NCI-H1417 treated with DMSO at 0.1 percent for 48 hours (cell line): ENCODE results near the gene TNFAIP1.
"Not testable (repeated sequence)": the region's sequence is repeated elsewhere in the genome, so short reads cannot be mapped to it uniquely, and the experiment has no call there.

Experiments
- DNase-seq: peaks from one replicate; lab custom pipeline; 2025; lab: John Stamatoyannopoulos, UW

TNFAIP1 gene

DNA sequence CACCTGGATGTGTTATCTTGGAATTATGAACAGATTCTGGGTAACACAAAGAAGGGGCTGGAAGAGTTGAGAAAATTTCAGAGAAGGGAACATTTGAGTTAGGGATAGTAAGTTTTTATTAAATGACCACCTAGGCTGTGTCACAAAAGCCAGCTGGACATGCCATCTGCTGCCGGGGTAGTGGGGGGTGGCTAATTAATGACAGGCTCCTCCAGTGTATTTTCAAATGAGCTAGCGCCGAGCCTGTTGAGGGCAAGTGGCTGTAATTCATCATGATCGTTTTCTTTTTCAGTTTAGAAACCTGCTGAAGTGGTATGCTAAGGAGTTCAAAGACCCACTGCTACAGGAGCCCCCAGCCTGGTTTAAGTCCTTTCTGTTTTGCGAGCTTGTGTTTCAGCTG is 10.3 kb upstream of the TNFAIP1 start:
- DNase-seq: peak; percentile 39

DNA sequence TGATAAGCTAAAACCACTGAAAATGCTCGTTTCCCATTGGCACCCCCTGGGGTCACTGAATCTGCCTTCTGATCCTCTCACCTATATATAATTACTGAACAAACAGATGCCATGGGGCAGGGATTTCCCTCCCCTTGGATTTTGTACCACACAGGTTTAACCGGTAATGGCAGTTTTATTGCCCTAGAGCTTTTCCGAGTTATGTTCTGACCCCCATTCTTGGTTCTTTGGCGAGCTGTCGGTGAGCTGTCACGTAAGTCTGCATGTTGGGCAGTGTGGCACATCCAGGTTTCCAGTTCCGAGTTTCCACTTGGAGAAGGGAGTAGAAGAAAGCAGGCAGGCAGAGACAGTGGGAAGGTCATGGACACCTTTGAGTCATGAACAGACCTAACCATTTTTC is 9.4 kb upstream of the TNFAIP1 start:
- DNase-seq: peak; percentile 57

DNA sequence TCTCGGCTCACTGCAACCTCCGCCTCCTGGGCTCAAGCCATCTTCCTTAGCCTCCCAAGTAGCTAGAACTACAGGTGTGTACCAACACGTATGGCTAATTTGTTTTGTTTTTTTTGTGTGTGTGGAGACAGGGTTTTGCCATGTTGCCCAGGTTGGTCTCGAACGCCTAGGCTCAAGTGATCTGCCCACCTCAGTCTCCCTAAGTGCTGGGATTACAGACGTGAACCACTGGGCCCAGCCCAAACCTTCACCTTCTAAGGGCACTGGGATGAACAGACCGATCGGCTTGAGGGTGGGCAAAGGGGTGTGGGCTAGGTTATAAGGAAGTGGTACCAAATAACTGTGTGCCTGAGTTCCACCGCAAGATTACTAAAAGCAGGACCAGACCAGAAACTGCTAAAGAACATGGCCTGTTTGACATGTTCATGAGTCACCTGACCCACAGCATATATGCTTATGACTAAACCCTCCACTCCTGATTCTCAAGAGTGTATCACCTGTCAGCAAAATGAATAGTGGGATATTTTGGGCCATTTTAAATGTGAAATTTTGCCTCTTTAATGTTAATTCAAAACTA is 8.4 kb upstream of the TNFAIP1 start:
- no peak for DNase-seq

DNA sequence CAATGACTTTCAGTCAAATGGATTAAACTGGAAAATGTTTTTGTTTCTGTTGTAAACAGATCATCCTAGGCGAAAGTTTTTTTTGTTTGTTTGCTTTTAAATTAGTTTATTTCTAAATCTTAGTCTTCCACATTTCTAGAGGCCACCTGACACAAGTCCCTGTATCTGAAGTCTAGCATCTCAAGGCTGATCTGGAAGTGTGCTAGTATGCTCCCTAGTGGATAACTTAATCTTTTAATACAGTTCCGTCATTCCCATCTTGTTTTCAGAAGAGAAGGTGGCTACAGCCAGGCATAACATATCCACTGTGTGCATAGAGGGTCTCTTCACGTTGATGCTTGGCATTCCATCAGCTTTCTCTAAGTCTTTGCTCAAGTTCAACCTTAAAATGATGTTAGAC is 7.9 kb upstream of the TNFAIP1 start:
- DNase-seq: no peak

DNA sequence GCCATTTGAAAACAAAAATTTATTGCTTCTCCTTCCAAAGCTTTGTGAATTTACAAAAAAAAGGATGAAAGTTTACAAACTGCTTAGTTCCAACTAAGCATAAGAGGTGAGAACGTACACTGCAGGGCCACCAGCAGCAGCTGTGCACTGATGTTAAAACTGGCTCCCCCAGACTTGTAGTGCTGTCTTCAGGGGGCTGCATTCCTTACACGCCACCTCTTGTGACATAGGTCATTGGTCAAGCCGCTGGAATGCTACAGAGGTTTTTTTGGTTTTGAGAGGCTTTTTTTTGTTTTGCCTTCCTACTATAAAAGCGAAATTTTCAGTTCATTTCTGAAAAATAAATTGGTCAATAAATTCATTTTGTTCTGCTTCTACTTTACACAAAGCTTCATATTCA is 7.2 kb upstream of the TNFAIP1 start:
- no peak for DNase-seq

DNA sequence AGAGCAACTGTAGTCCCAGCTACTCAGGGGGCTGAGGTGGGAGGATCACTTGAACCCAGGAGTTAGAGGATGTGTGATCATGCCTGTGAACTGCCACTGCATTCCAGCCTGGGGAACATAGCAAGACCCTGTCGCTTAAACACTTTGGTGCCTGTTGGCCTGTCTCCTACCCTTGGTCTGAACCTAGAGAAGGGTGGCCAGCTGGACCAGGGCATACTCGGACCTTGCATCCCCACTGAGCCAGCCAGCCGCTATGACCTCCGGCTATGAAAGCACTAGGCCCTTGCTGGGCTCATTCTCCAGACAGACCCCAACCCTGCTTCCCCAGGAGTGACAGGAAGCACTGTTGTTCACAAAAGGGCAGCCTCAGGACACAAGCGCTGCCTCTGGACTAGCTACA is 4.9 kb upstream of the TNFAIP1 start:
- no peak for DNase-seq

DNA sequence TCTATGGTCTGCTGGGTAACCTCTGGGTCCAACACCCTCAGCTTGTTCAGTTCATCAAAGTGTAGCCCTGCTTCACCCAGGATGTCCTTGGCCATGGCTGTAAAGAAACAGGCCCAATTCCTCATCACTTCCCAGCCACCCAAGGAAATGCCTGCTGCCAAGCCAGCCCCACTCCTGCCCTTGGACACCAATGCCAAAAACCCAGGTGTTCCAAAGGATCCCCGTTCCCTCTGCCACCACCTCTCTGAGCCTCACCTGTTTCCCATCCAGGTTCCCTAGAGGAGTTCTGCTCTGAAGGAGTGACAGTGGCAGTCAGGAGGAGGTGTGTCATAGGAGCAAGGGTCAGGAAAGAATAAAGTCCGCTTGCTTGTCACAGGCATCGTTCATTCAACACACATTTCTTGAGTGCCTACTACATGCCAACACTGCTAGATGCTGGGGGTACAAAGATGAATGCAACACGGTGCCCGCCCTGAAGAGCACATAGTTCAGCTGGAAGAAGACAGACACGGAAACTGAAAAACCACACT is 3.6 kb upstream of the TNFAIP1 start:
- no peak for DNase-seq

DNA sequence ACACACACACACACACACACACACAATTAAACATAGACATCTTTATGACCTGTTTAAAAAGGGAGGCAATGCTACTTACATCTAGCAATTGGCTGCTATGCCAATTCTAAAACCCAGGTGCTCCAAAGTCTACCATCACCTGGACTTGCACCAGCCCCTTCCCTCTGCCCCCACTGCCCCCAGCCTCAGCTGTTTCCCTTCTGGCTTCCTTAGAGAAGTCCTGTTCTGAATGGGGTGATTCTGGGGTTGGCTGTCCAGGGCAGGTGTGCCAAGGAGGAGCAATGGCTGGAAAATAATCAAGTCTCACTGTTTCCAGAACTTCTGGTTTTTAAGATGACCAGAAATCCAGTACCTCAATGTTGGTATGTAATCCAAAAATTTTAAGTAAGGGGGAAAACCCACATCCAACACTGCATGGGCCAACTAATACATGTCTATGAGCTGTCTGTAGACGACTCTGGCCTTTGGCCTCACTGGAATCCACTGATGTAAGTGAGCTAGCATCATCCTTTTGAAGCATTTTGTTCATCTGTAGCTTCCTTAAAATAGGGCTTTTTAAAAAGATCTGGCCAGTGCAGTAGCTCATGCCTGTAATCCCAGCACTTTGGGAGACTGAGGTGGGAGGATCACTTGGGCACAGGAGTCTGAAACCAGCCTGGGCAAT is 2.3 kb upstream of the TNFAIP1 start:
- no peak for DNase-seq

DNA sequence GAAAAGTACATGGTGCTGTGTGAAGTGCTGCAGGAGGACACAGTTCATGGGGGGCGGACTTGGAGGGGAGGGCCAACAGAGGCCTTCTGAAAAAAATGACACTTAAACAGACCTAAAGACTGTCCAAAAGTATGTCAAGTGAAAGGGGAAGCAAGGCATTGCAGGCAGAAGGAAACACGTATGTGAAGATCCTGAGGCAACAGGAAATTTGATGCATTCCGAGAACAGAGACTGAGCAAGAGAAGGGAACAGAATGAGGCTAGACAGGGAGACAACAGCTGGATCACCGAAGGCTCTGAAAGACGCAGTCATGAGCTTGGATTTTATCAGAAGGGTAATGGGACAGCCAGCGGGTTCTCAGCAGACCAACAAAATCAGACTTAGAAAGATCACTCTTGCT is 1.4 kb upstream of the TNFAIP1 start:
- no peak for DNase-seq

DNA sequence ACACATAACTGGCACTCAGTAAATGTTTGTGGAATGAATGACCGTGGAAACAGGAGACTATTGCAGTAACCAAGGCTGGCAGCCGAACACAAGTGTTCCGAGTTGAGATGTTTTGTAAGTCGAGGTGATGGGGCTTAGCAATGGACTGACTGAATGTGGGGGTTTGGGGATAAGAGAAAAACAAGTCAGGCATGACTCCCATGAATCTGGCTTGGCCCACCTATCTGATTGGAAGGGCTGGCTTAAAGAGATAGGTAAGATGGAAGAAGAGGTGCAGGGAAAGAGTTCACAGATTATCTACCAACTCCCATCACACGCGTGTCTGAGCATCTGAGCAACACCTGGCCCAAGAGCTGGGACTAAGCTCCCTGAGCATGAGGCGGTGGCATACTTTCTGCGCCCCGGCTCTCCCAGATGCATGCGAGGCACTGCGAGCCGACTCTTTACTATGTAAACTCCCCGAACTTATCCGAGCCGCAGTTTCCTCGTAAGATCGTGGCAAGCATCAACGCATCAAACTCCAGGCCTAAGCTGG is 828 bp upstream of the TNFAIP1 start:
- no peak for DNase-seq

DNA sequence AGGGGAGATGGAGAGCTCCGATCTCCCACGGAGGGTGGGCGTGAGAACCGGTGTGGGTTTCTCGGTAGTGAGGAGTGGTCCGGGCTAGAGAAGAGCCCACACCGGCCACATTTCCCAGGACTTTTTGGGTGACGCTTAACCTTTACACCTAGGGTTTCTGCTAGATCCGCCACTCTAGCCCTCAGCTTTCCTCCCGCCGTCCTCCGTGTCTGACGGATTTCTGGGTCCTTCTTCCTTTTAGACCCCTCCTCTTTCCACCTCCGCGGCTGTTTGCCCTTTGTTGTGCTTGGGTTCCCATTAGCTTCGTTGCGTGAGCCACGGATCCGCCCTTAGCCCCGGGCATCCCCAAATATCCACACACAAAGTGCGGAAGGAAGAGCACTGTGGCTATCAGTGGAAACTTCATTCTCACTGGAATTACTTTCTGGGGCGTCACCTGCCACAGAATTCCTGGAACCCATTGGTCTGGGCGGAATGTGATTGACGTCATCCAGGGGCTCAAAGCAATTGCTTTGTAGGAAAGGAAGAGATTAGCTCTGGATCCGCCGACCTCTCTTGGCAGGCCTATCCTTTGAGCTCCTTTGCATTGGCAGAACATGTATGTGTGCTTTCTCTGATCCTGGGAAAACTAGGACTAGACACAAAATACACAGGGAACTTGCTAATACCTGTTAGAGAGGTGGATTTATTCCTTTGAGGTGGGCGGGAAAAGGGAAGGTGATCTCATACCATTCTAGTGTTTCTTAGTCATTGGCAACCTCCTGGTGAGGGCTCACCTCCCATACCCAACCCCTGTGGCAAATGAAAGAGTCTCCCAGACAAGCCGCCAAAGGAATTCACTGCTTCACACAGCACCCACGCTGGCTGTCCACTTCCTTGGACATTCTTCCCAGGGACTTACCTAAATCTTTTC is 654 bp downstream of the TNFAIP1 start:
- DNase-seq: no peak

DNA sequence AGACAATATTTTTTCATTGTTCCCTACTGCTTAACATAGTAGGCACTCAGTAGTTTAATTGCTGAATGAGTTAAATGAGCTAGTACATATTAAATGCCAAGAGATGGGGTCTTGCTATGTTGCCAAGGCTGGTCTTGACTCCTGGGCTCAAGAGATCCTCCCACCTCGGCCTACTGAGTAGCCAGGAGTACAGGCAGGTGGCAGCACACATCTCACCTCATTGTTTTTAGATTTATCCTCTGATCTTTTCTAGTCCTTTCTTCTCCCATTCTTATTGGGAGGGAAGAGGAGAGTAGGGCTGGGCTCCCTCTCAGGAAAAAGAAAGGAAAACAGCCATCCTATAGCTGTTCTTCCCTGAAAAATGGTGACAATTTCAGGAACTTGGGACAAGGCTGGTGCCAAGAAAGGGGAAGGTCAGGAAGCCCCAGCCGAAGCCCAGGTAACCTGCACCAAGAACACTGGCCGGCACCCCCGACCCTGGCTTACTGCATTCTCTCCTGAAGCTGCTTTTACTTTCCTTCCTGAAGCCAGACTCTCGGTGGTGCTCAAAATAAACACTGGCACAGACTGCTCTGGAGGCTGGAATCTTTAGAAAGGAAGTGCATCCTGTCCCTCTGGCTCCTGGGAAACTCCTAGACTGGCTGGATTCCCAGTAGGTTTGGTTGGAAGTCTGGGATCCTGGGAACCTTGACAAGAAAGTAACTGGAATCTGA is 2.7 kb downstream of the TNFAIP1 start:
- no peak for DNase-seq

DNA sequence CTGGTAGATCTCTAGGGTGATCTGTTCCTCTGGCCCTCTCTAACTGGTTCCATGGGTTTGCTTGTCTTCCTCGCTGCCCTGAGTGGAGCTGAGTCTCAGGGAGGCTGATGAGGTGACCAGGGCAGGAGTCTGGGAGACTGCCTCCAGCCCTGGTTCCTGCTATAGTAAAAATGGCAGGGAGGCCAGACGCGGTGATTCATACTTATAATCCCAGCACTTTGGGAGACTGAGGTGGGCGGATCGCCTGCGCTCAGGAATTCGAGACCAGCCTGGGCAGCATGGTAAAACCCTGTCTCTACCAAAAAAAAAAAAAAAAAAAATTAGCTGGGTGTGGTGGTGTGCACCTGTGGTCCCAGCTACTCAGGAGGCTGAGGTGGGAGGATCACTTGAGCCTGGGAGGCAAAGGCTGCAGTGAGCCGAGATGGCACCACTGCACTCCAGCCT is 3.2 kb downstream of the TNFAIP1 start:
- DNase-seq: not testable (repeated sequence)

DNA sequence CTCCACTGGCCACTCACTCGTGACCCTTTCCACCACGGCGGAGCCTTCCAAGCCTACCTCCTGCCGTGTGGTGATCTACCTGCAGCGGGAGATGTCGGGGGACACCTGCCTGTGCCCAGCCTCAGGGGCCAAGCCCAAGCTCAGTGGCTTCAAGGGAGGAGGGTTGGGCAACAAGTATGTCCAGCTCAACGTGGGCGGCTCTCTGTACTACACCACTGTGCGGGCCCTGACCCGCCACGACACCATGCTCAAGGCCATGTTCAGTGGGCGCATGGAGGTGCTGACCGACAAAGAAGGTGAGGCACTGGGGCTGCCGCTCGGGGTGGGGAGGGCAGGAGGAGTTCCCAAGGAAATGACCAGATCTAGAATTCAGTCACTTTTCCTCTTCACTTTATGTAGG is 3.9 kb downstream of the TNFAIP1 start:
- DNase-seq: no peak

DNA sequence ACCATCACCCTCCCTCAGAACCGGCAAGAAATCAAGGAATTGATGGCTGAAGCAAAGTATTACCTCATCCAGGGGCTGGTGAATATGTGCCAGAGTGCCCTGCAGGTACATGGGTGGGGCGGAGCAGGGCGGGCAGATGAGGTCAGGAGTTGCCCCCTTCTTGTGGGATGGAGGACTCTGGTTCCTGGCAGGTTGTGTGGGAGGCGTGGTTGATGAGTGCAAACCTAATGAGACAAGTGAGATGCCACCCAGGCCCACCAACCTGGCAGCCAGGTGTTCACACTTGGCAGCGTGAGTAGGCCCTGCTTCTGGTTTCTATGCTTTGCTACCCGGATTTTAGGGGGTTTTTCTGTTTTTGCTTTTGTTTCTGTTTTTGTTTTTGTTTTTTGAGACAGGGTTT is 4.8 kb downstream of the TNFAIP1 start:
- no peak for DNase-seq

DNA sequence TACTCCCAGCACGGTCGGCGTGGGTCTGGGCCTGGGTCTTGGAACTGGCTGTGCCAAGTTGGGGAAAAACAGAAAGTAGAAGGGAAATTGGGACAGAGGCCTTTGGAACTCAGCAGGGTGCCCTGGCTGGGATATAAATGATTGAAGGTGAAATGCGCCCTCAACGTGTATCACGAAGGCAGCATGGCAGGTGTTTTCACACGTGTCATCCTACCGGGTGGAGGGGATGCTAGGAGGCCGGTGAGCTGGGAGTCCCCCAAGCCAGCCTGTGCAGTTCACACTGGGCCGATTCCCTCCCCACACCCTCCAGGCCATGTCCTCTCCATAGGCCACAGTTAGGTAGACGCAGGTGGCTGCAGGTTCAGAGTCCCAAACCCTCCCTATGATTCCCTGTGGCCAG is 6.0 kb downstream of the TNFAIP1 start:
- no peak for DNase-seq

DNA sequence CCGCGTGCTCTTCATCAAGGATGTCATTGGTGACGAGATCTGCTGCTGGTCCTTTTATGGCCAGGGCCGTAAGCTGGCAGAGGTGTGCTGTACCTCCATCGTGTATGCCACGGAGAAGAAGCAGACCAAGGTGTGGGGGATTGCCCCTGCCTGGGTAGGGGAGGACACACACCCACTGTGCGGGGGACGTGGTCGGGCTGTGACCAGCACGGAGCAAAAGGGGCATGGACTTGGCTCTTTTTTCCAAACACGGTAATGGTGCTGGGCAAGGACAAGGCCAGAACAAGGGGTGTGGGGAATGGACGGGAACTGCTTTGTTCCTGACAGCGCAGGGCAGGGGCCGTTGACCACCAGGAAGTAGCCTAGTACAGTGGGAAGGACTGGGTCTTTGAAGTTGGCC is 6.8 kb downstream of the TNFAIP1 start:
- no peak for DNase-seq

DNA sequence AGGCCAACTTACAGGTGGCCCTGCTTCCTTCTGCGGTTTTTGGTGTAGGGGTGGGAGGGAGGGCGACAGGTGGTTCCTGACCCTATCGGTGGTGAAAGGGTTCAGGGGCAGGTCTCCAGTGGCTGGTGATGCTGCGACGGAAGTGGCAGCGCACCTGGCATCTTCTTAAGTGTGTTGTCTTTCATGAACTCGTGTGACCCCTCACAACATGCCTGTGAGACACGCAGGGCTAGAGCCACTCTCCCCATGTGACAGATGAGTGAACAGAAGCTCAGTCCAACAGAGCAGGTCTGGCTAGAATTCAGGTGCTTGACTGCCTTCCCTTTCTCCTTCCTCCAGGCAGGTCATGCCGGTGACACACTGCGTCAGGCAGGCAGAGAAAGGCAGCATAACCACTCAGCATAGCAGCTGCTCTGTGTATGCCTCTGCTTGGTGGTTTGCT is 8.0 kb downstream of the TNFAIP1 start:
- DNase-seq: no peak

DNA sequence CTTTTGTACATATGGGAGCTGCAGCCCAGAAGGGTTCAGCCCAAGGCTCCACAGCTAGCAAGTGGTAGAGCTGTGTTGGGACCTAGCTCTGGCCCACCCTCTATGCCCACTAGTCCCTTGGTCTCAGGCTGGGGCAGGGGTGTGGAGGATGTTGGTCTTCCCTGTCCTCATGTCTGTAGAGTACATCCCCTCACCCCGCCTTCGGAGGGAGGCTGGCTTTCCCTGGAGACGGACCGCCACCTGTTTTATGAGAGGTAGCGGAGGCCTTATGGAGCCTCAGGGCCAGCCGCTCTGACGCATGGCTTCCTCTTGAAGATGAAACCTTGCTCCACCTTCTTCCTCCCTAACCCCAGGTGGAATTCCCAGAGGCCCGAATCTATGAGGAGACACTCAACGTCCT is 8.4 kb downstream of the TNFAIP1 start:
- no peak for DNase-seq

DNA sequence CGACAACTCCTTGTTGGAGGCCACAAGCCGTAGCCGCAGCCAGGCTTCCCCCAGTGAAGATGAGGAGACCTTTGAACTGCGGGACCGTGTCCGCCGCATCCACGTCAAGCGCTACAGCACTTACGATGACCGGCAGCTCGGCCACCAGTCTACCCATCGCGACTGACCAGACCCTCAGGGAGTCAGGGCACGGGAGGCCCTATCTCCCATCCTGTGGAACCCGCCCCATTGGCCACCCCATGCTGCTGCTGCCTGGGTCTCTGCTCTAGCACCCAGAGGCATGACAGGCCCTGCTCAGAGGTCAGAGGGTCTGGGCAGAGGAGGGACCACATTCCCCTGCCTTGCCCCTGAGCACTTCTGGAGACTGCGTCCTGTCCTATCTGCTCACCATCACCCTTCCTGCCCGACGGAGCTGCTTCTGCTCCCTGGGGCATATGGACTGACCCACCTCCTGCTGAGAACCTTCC is 8.9 kb downstream of the TNFAIP1 start:
- no peak for DNase-seq

DNA sequence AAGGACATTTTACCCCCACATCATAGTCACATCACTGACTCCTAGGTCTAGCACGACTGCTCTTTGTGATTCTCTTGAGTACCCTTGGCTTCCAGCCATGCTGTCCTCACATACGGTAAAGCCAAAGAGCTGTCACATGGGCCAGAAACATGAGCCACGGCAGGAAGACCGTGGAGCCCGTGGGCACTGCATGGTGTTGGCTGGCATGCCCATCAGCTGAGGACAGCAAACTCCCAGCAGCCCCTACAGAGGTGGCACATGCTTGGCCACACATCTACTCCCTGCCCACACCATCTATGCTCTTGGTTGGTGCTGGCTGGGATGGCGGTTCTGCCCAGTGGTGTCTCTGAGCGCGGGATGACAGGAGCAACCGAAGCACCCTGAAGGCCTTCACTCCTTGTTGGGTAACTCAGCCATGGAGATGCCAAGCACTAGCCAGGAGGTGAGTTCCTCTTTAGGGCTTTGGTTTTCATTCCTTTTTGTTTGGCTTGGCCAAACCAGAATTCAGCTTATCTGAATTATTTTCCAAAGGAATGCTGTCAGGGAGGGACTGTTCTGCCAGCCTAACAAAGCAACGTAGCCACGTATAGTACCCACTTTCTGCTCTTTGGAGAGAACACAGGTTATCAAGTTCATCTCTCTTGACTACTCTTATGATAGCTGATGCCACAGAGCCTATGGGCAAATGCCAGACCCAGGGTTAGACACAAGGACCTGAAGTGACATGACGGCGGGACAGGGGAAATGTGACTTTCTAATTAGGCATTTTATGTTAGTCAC is 10.0 kb downstream of the TNFAIP1 start:
- no peak for DNase-seq
